Ovary (tissue), 9 donors: ENCODE data around the gene GLG1. TPM values are rescaled to one million over a fixed set of nuclear protein-coding genes. Genes with fewer than 3 reads are reported as not detected.
"Not testable (repeated sequence)": the region's sequence is repeated elsewhere in the genome, so short reads cannot be mapped to it uniquely, and the experiment has no call there.

Experiments used
- DNase-seq, 5 donors: peaks; one replicate each; pipeline ENCODE4 v3.0.0-alpha.2; 2019 to 2020
- H3K27ac ChIP-seq, 2 donors: fragments of 200-600 bp; one replicate each; pipeline versions ENCODE4 v1.5.1 to v1.8.0; 2019 to 2022
- H3K27me3 ChIP-seq: fragments of 200-600 bp; one replicate; pipeline ENCODE4 v1.8.0; 2022
- H3K36me3 ChIP-seq: fragments of 200-600 bp; sonication (generic); one replicate; pipeline ENCODE4 v1.5.1; 2019
- H3K4me1 ChIP-seq: one replicate; pipeline ENCODE4 v1.8.1; 2013; ENCODE audit warnings: mild to moderate bottlenecking, moderate library complexity; ENCODE audit not compliant: insufficient read depth
- H3K4me3 ChIP-seq: fragments of 200-600 bp; sonication (generic); one replicate; pipeline ENCODE4 v1.5.1; 2017
- H3K9me3 ChIP-seq, 2 donors: fragments of 200-600 bp in 1 of 2; sonication (generic) in 1 of 2; one replicate each; pipeline versions ENCODE4 v1.5.1 to v1.8.1; 2013 to 2019; ENCODE audit warnings: mild to moderate bottlenecking in 1 of 2, moderate library complexity in 1 of 2
- EP300 ChIP-seq: sonication (generic); formaldehyde crosslinking; IDR thresholded peaks from one replicate; pipeline ENCODE4 v1.6.1; 2017; ENCODE audit warnings: antibody characterized with exemption
- POLR2A ChIP-seq: fragments of 450-650 bp; IDR thresholded peaks from one replicate; pipeline ENCODE4 v1.6.1; 2017; ENCODE audit warnings: antibody characterized with exemption, mild to moderate bottlenecking, moderate library complexity
- WGBS, 3 donors: extraction: QIAGEN DNeasy Blood & Tissue Kit in 1 of 3; methylation state at CpG; one replicate each; pipeline versions ENCODE4 v1.1.5 to v1.1.7; 2013 to 2017; 5-methylcytosine and 5-hydroxymethylcytosine counted together
- intact Hi-C, 4 donors: fragments of 100-400 bp; cut with DNase I; formaldehyde crosslinking; loops; one replicate each; pipeline versions ENCODE4 v1.11.0 to v1.15.1; 2022 to 2023
- polyA plus RNA-seq, 2 donors: library from polyadenylated mRNA; stranded (reverse); fragments of 200-250 nt in 1 of 2; fragments of 350-450 nt in 1 of 2; fragmentation: Illumina TruSeq in 1 of 2; extraction: RNeasy Lipid Tissue Mini Kit (QIAGEN cat#74804) in 1 of 2; gene quantifications; one replicate each; pipeline ENCODE4 v1.2.3, GENCODE V29; 2013 to 2014
- total RNA-seq, 7 donors: library from RNA; depleted of rRNA in 2 of 7; stranded (reverse); fragments of >200 nt in 2 of 7; fragmentation: NEBNext Ultra II Directional in 3 of 7; extraction: Animal tissue kit (Norgen Biotek cat#: 25700) in 3 of 7; gene quantifications; one replicate each; pipeline versions ENCODE4 v1.1.0 to v1.2.4, GENCODE V29; 2016 to 2023
- TF ChIP-seq, protein P1 (sequence below), 3 donors: fragments of 450-650 bp in 2 of 3; fragments of 200-600 bp in 1 of 3; IDR thresholded peaks; one replicate each; pipeline versions ENCODE4 v1.5.1 to v1.8.0; 2016 to 2022; ENCODE audit warnings: antibody characterized with exemption in 3 of 3, mild to moderate bottlenecking in 1 of 3
- donor health status: DM: no; HTN: no; CAD: no; lungs with moderate emphysema.
- donor health status: DM: no; HTN: no; CAD: no.
- donor health status: Bipolar disorder and iron deficiency.
- donor health status: DM: yes; HTN: yes; CAD: no.
- donor health status: DM: no; HTN: no; CAD: no.
- donor health status: DM: yes; HTN: yes; CAD: no.

Gene GLG1
- total and polyA plus RNA-seq, 9 donors, result 88.9 to 171 (median 154) TPM

DNA sequence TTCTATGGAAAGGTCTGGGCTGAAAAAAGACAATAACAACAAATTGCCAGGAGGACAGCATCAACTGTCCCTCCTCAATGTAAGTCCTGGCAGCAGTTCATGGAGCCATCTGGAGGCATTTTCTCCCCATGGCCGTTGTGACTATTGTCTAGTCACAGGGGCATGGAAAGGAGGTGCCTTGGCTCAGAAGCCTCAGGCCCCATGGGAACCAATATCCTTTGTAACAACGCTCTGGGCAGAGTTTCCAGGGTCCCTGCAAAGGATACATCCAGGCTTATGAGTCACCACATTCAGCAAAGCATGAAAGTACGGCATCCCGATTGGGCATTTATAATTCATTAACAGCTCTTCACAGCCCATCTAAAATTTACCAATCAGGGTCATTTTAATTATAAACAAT lies 85.2 kb downstream of the GLG1 start:
- DNase-seq, result no peak
- WGBS, 3 donors, result 33 to 46% (median 37%) methylated on average over 4 of the region's 4 CpGs
- H3K9me3 ChIP-seq, result no peaks in the 10 kb centered on the region
- intact Hi-C loops, result no loop called here
- H3K4me3 ChIP-seq, result no peak overlapping the region
- H3K4me1 ChIP-seq, result peaks cover 2% of the 10 kb centered on the region
- H3K27ac ChIP-seq, result no peak overlapping the region
- H3K36me3 ChIP-seq, result no peaks in the 10 kb centered on the region
- TF ChIP-seq EP300, result no peak
- TF ChIP-seq, protein P1, sequence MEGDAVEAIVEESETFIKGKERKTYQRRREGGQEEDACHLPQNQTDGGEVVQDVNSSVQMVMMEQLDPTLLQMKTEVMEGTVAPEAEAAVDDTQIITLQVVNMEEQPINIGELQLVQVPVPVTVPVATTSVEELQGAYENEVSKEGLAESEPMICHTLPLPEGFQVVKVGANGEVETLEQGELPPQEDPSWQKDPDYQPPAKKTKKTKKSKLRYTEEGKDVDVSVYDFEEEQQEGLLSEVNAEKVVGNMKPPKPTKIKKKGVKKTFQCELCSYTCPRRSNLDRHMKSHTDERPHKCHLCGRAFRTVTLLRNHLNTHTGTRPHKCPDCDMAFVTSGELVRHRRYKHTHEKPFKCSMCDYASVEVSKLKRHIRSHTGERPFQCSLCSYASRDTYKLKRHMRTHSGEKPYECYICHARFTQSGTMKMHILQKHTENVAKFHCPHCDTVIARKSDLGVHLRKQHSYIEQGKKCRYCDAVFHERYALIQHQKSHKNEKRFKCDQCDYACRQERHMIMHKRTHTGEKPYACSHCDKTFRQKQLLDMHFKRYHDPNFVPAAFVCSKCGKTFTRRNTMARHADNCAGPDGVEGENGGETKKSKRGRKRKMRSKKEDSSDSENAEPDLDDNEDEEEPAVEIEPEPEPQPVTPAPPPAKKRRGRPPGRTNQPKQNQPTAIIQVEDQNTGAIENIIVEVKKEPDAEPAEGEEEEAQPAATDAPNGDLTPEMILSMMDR (IDR thresholded peaks at IDR 0.05), result no peak
- TF ChIP-seq POLR2A, result no peak
- peaks cover 3% of the 10 kb centered on the region for H3K27me3 ChIP-seq

DNA sequence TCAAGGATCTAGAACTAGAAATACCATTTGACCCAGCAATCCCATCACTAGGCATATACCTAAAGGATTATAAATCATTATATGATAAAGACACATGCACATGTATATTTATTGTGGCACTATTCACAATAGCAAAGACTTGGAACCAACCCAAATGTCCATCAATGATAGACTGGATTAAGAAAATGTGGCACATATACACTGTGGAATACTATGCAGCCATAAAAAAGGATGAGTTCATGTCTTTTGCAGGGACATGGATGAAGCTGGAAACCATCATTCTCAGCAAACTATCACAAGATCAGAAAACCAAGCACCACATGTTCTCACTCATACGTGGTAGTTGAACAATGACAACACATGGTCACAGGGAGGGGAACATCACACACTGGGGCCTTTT lies 88.0 kb downstream of the GLG1 start:
- H3K4me3 ChIP-seq, H3K27ac ChIP-seq, H3K4me1 ChIP-seq, H3K9me3 ChIP-seq, H3K27me3 ChIP-seq, H3K36me3 ChIP-seq, intact Hi-C loops, DNase-seq: not testable (repeated sequence)
- 91 to 100% (median 100%) methylated on average over 1 of the region's 1 CpG for WGBS, 3 donors

DNA sequence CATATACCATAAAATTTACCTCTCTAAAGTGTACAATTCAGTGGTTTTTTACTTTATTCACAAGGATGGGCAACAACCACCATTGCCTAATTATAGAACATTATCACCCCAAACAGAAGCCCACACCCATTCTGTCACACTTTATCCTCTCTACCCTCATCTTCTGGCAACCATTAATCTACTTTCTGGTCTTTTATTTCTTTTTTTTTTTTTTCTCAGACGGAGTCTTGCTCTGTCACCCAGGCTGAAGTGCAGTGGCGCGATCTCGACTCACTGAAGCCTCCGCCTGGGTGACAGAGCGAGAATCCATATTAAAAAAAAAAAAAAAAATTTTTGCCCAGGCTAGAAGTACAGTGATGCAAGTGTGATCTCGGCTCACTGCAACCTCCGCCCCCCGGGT lies 95.0 kb downstream of the GLG1 start:
- no peaks in the 10 kb centered on the region for H3K36me3 ChIP-seq
- TF ChIP-seq EP300, result no peak
- TF ChIP-seq, protein P1 (IDR thresholded peaks at IDR 0.05), result no peak
- TF ChIP-seq POLR2A, result no peak
- no peak overlapping the region for H3K4me3 ChIP-seq
- H3K27me3 ChIP-seq, result no peaks in the 10 kb centered on the region
- intact Hi-C loops, result no loop called here
- 84 to 85% (median 85%) methylated on average over 9 of the region's 9 CpGs for WGBS, 3 donors
- DNase-seq, result no peak
- H3K9me3 ChIP-seq, result no peaks in the 10 kb centered on the region
- H3K4me1 ChIP-seq, result peaks cover 3% of the 10 kb centered on the region
- no peak overlapping the region for H3K27ac ChIP-seq

DNA sequence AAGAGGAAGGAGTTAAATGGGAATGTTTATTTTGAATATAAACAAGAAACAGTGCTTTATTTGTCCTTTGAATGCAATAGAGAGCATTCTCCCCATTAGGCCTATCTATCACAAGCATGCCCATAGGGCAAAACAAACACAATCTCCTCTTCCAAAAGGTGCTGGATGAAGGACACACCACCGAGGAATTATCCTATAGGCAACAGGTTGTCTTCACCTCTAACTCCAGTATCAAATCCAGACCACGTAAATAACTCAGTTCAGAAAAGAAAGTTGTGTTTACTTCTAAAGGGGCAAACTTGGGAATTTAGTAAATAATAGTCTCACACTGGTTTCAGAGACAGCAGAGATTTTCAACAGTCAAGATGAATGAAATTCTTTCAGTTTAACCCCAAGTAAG lies 101.9 kb downstream of the GLG1 start:
- 59 to 80% (median 61%) methylated on average over 2 of the region's 2 CpGs for WGBS, 3 donors
- intact Hi-C loops, result no loop called here

DNA sequence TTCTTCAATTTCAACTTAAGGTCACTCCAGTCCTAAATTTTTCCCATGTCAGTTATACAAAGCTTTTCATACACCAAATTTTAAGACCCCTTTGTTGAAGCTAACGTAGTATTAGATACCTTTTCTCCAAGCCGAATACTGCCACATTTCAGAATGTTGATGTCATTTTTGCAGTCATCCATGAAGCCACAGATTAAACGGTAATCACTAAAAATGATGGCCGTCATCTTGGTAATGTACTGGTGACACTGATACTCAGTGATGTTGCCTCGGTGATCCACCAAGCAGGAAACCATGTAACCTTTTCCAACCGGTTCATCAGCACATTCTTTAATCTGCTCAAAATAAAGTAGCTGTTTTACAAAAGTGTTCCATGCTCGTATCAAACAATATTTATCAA lies 103.5 kb downstream of the GLG1 start:
- H3K4me3 ChIP-seq, result no peak overlapping the region
- TF ChIP-seq POLR2A, result no peak
- TF ChIP-seq, protein P1 (IDR thresholded peaks at IDR 0.05), result no peak
- TF ChIP-seq EP300, result no peak
- WGBS, 3 donors, result 70 to 76% (median 72%) methylated on average over 7 of the region's 7 CpGs
- H3K4me1 ChIP-seq, result no peaks in the 10 kb centered on the region
- no peaks in the 10 kb centered on the region for H3K36me3 ChIP-seq
- no peaks in the 10 kb centered on the region for H3K9me3 ChIP-seq
- DNase-seq, result no peak
- intact Hi-C loops, result no loop called here
- no peaks in the 10 kb centered on the region for H3K27me3 ChIP-seq
- no peak overlapping the region for H3K27ac ChIP-seq

More for the DNA sequence above, 101.9 kb downstream of the GLG1 start:
- H3K4me1 ChIP-seq, result no peaks in the 10 kb centered on the region
- H3K4me3 ChIP-seq, result no peak overlapping the region
- no peak for DNase-seq
- H3K36me3 ChIP-seq, result no peaks in the 10 kb centered on the region
- H3K27ac ChIP-seq, result no peak overlapping the region
- no peaks in the 10 kb centered on the region for H3K9me3 ChIP-seq
- TF ChIP-seq, protein P1 (IDR thresholded peaks at IDR 0.05), result no peak
- TF ChIP-seq POLR2A (no peak), EP300 (no peak)
- H3K27me3 ChIP-seq, result no peaks in the 10 kb centered on the region
